Measurements from ENCODE around the gene OGFOD3. TPM values are rescaled to one million over a fixed set of nuclear protein-coding genes. Genes with fewer than 3 reads are reported as not detected.
"Not testable (repeated sequence)": the region's sequence is repeated elsewhere in the genome, so short reads cannot be mapped to it uniquely, and the experiment has no call there.

Gene OGFOD3
- total and polyA plus RNA-seq, 9 of the 15 experiments (the other 6 are each of a cell fraction or from before 2014, with no cell fraction given) = 0.69 to 44.7 (median 18.9) TPM

DNA sequence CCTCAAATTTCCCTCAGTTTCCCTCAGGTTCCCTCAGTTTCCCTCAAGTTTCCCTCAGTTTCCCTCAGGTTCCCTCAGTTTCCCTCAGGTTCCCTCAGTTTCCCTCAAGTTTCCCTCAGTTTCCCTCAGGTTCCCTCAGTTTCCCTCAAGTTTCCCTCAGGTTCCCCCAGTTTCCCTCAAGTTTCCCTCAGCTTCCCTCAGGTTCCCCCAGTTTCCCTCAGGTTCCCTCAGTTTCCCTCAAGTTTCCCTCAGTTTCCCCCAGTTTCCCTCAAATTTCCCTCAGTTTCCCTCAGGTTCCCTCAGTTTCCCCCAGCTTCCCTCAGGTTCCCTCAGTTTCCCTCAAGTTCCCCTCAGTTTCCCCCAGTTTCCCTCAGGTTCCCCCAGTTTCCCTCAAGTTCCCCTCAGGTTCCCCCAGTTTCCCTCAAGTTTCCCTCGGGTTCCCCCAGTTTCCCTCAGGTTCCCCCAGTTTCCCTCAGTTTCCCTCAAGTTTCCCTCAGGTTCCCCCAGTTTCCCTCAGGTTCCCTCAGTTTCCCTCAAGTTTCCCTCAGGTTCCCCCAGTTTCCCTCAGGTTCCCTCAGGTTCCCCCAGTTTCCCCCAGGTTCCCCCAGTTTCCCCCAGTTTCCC lies 58.8 kb downstream of the OGFOD3 start:
- H3K4me2 ChIP-seq (ENCODE audit: insufficient read depth, low read length); CTCF ChIA-PET (ENCODE audit: low intra/inter-chr PET ratio); H4K20me1 ChIP-seq (replicated peaks; ENCODE audit: control insufficient read depth, insufficient read depth, low read length); BruUV-seq (replicated peaks); DNase-seq (ENCODE audit: extremely low read depth in 1 of 4, low spot score in 3 of 4); ATAC-seq; POLR2A ChIA-PET; H3K4me3 ChIP-seq; H3K9ac ChIP-seq (ENCODE audit: insufficient read depth in 1 of 2, low read depth in 2 of 2, low read length in 2 of 2); H3K27me3 ChIP-seq (ENCODE audit: control insufficient read depth in 2 of 2, insufficient read depth in 2 of 2, low read length in 2 of 2); FAIRE-seq; H3K27ac ChIP-seq (ENCODE audit: extremely low read depth, low read depth, low read length); H3K9me1 ChIP-seq (ENCODE audit: control insufficient read depth, insufficient read depth, low read length); H3K79me2 ChIP-seq (ENCODE audit: control insufficient read depth, insufficient read depth, low read length); H3K36me3 ChIP-seq (ENCODE audit: control insufficient read depth, insufficient read depth, low read length); H3K9me3 ChIP-seq (replicated peaks; ENCODE audit: control insufficient read depth, insufficient read depth, low read depth, low read length); H2AFZ ChIP-seq (ENCODE audit: low read depth, low read length); in situ Hi-C loops (cut with MboI): not testable (repeated sequence)
- H3K4me1 ChIP-seq (replicated peaks in 1 of 2; ENCODE audit: control insufficient read depth in 2 of 2, insufficient read depth in 2 of 2, low read length in 2 of 2) = peaks cover 7 to 26% of the 10 kb centered on the region in 2 experiments; a peak in 4 of 5 replicates
- 43% methylated on average over 1 of the region's 1 CpG for WGBS (ENCODE audit: insufficient coverage, low coverage, missing lambda C conversion rate)
- intact Hi-C loops (cut with micrococcal nuclease) = loop anchor here (10.0 kb wide), 1 partner anchor 135 kb away; no protein-coding TSS in a partner anchor
- TF ChIP-seq BCOR (IDR thresholded peaks at IDR 0.05) = peak; percentile 93

DNA sequence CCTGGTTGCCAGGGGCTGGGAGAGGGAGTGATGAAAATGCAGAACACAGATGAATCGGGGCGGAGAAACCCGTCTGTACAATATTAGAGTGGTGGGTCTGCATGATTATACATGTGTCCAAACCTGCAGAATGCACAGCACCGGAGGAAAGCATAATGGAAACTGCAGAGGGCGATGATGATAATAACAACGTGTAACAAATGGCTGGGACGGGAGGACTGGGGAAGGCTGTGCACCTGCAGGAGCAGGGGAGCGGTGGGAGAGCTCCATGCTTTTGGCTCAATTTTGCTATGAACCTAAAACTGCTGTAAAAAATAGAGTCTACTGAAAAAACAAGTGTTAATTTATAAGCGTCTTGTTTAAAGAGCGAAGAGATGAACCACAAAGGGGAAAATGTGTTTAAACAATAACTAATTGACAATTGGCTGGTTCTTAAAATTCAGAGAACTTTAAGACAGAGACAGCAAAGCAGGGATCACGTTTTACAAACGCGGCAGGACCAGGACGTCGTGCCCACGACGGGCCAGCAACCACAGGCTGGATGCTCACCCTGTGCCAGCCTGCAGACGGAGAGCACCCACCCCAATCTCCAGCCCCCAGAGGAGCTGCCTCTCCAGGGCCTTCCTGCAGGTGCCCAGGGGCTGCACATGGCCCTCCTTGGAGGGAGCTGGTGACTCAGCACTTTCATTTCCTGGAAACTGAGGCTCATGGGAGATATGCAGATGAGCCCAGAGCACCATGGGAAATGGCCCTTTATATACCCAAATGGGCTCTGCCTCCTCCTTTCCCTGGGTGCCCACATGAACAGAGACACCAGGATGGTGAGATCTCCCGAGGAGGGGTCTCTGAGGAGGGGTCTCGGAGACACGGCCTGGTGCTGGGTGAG lies 59.7 kb downstream of the OGFOD3 start, which contains the start of gene TEX19:
TEX19 (plus strand) TSS at position 783 of the 886 bp plus-strand sequence. CDS start 2,904 bp downstream, outside the sequence.
- Histone ChIP-seq H3K4me2 (ENCODE audit: insufficient read depth, low read length) (0 out of 2 replicates have a peak within 1 kb of the TSS, but pooled peaks have one; percentile 17), H3K27ac (ENCODE audit: extremely low read depth, low read depth, low read length) (peak within 1 kb of the TSS; percentile 30; the same call in 2 of the 3 replicates), H2AFZ (ENCODE audit: low read depth, low read length) (peak within 1 kb of the TSS; percentile 73), H3K27me3 (ENCODE audit: control insufficient read depth in 2 of 2, insufficient read depth in 2 of 2, low read length in 2 of 2) (no peaks in the 10 kb centered on the region), H3K79me2 (ENCODE audit: control insufficient read depth, insufficient read depth, low read length) (no peaks in the 10 kb centered on the region), H3K4me1 (replicated peaks in 1 of 2; ENCODE audit: control insufficient read depth in 2 of 2, insufficient read depth in 2 of 2, low read length in 2 of 2) (peaks cover 7 to 26% of the 10 kb centered on the region in 2 experiments; a peak in 4 of 5 replicates), H3K9ac (ENCODE audit: insufficient read depth in 1 of 2, low read depth in 2 of 2, low read length in 2 of 2) (no peak within 1 kb of the TSS; a peak in 1 of 4 replicates), H4K20me1 (replicated peaks; ENCODE audit: control insufficient read depth, insufficient read depth, low read length) (no peaks in the 10 kb centered on the region), H3K9me1 (ENCODE audit: control insufficient read depth, insufficient read depth, low read length) (no peaks in the 10 kb centered on the region), H3K4me3 (no peak within 1 kb of the TSS), H3K9me3 (replicated peaks; ENCODE audit: control insufficient read depth, insufficient read depth, low read depth, low read length) (no peaks in the 10 kb centered on the region), H3K36me3 (ENCODE audit: control insufficient read depth, insufficient read depth, low read length) (no peaks in the 10 kb centered on the region)
- in situ Hi-C loops (cut with MboI) = no loop called here
- ATAC-seq = peak; percentile 79
- CTCF ChIA-PET (ENCODE audit: low intra/inter-chr PET ratio) = no interaction called here
- intact Hi-C loops (cut with micrococcal nuclease) = loop anchor here (10.0 kb wide), 1 partner anchor 136 kb away; no protein-coding TSS in a partner anchor
- no TSS peak for BruUV-seq (replicated peaks)
- POLR2A ChIA-PET = interaction anchor here (1.3 to 3.9 kb wide), 4 partner anchors 8 to 15 kb away, joined by 3 to 27 read pairs (median 4); no protein-coding TSS in a partner anchor
- WGBS (ENCODE audit: insufficient coverage, low coverage, missing lambda C conversion rate) = 51% methylated on average over 21 of the region's 21 CpGs
- peak; percentile 75 for FAIRE-seq
- peak; percentile 58 to 73 (median 66) for DNase-seq (ENCODE audit: extremely low read depth in 1 of 4, low spot score in 3 of 4)
- TF ChIP-seq, protein P1, sequence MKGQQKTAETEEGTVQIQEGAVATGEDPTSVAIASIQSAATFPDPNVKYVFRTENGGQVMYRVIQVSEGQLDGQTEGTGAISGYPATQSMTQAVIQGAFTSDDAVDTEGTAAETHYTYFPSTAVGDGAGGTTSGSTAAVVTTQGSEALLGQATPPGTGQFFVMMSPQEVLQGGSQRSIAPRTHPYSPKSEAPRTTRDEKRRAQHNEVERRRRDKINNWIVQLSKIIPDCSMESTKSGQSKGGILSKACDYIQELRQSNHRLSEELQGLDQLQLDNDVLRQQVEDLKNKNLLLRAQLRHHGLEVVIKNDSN (CRISPR knock-in tag; IDR thresholded peaks at IDR 0.05) = no peak; the same call in 1 of the 2 replicates
- TF ChIP-seq, protein P2, sequence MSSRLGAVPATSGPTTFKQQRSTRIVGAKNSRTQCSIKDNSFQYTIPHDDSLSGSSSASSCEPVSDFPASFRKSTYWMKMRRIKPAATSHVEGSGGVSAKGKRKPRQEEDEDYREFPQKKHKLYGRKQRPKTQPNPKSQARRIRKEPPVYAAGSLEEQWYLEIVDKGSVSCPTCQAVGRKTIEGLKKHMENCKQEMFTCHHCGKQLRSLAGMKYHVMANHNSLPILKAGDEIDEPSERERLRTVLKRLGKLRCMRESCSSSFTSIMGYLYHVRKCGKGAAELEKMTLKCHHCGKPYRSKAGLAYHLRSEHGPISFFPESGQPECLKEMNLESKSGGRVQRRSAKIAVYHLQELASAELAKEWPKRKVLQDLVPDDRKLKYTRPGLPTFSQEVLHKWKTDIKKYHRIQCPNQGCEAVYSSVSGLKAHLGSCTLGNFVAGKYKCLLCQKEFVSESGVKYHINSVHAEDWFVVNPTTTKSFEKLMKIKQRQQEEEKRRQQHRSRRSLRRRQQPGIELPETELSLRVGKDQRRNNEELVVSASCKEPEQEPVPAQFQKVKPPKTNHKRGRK (tag; IDR thresholded peaks at IDR 0.05) = no peak
- TF ChIP-seq IRF2 (CRISPR knock-in tag; IDR thresholded peaks at IDR 0.05) = 0 out of 2 replicates have a peak, but pooled peaks have one; percentile 30
- TF ChIP-seq LCOR (CRISPR knock-in tag; IDR thresholded peaks at IDR 0.05) = peak; percentile 89
- TF ChIP-seq, protein P3, sequence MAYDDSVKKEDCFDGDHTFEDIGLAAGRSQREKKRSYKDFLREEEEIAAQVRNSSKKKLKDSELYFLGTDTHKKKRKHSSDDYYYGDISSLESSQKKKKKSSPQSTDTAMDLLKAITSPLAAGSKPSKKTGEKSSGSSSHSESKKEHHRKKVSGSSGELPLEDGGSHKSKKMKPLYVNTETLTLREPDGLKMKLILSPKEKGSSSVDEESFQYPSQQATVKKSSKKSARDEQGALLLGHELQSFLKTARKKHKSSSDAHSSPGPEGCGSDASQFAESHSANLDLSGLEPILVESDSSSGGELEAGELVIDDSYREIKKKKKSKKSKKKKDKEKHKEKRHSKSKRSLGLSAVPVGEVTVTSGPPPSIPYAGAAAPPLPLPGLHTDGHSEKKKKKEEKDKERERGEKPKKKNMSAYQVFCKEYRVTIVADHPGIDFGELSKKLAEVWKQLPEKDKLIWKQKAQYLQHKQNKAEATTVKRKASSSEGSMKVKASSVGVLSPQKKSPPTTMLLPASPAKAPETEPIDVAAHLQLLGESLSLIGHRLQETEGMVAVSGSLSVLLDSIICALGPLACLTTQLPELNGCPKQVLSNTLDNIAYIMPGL (CRISPR knock-in tag; IDR thresholded peaks at IDR 0.05) = peak; percentile 60
- no peak for TF ChIP-seq PCBP1 (IDR thresholded peaks at IDR 0.05; ENCODE audit: low read depth, low read length, poor library complexity, severe bottlenecking)
